HG03108 (cell line): ENCODE measurements around the gene IKZF1.
A peak's percentile ranks its signal among the peaks of the same experiment; 100 is the strongest.

Source experiments
- ATAC-seq: cut with Tn5 transposase; IDR thresholded peaks from one replicate; pipeline ENCODE4 v1.9.1; 2021; ENCODE audit warnings: moderate library complexity; ENCODE audit not compliant: unreplicated experiment

Gene IKZF1

GRCh38 chr7:50307368-50308032 is 3.0 kb downstream of the IKZF1 start:
- ATAC-seq: no peak

- no peak for ATAC-seq
Measured at GRCh38 chr7:50308203-50308531, 3.7 kb downstream of the IKZF1 start.

GRCh38 chr7:50308532-50309385 is 4.2 kb downstream of the IKZF1 start:
- ATAC-seq: no peak

- no peak for ATAC-seq
Measured at GRCh38 chr7:50309721-50310120, 5.2 kb downstream of the IKZF1 start.

GRCh38 chr7:50310361-50310760 is 5.8 kb downstream of the IKZF1 start:
- ATAC-seq: no peak

DNA sequence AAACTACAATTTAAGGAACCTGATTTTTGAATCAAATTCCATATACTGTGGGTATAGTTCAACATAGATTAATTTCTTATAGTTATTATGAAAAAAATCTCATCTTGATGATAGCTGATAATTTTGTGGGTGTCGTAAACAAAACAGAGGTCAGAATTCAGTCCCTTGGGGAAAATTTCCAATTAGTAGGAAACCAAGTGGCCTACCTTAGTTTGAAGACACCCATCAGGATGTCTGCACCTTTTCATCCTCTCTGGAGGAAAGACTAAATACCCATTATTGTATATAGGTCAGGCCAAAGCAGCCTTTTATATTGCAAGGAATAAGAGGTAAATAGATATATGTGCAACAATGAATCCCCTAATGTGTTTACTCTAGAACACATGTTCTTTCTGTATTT is 6.4 kb downstream of the IKZF1 start:
- ATAC-seq: no peak

GRCh38 chr7:50312250-50313162 is 8.0 kb downstream of the IKZF1 start:
- ATAC-seq: no peak

DNA sequence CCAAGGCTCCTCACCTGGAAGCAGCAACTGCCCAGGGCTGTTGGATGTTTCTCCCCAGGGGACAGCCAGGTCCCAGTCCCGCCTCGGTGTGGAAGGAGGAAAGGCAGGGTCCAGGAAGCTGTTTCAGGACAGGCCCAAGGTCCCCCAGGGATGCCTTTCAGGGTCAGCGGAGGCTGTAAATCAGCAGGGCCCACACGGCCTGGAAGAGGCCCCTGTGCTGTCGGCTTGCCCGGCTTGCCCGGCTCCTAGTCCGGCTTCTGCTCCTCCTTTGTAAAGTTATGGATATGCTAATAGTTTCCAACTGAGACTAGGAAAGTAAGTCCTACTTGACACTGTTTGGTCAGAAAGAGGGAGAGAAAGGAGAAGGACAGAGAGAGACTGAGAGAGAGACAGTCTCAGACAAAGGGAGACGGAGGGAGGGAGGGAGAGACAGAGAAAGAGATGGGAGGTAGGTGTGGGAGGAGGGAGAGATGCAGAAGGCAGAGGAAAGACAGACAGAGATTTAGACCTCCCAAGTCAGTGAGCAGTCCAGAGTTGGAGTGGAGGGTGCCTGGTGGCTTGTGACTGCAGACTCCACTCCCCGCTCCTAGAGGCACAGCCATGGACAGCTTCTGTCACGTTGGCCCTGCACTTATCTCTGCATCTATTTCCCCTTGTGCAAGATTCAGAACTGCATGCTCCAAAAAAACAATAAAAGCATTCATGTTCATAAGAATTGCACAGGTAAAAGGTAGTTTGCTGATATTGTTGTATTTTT is 10.5 kb downstream of the IKZF1 start:
- ATAC-seq: no peak

- no peak for ATAC-seq
Measured at GRCh38 chr7:50315739-50316671, 11.5 kb downstream of the IKZF1 start.

- ATAC-seq: peak; percentile 74
Measured at GRCh38 chr7:50317221-50317678, 12.7 kb downstream of the IKZF1 start.

DNA sequence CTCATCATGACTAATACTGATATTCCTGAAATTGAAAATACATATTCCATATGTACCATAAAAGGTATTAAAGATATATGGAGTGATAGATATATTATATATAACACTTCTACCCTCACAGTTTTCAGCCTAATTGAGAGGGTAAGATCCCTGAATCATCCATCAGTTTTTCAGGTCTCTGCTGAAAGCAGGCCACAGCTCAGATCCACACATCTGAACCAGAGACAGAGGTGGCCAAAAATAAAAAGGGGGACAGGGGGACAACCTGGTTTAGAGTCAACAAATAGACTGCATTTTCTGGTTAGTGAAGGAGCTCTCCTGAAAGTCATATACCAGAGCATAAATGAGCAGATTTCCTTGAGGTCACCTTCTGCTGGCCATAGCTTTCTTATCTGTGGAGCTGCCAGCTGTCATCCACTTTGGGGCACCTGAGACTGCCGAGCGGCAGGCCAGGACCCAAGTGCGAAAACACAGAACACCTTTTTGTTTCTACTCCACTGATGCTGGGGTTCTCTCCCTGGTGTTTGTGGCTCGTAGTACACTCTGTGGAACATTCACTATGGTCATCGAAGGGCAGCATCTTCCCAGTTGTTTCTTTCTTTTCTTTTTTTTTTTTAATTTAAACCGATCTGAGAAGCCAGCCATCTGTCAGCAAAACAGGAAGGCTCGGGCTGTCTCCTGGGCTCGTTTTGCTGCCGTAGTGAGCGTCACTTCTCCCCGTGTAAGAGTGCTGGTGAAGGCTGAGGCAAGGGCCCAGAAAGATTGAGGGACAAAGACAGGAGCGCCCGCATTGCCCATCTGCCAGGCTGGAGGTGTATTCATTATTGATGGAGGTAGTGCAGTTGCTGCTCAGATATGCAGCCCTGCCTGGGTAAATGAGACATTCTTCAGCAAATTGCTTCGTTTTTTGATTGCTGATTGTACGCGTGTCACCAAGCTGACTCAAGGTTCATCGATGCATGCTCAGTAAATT is 13.5 kb downstream of the IKZF1 start:
- no peak for ATAC-seq

GRCh38 chr7:50321487-50322067 is 17.1 kb downstream of the IKZF1 start:
- ATAC-seq: no peak

- no peak for ATAC-seq
Measured at GRCh38 chr7:50324113-50324512, 19.6 kb downstream of the IKZF1 start.

DNA sequence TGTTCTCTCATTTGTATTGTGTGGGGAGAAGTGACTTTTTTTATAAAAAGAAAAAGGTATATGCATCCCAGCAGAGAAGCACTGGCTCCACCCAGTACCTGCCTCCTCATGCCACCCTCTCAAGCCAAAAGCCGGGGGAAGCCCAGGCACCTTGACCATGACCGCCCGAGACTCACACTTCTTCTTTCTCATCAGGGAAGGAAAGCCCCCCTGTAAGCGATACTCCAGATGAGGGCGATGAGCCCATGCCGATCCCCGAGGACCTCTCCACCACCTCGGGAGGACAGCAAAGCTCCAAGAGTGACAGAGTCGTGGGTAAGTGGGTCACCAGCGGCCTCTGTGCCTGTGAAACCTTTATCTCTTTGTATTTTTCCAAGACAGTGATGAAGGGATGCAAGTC is 22.9 kb downstream of the IKZF1 start:
- ATAC-seq: peak; percentile 38

DNA sequence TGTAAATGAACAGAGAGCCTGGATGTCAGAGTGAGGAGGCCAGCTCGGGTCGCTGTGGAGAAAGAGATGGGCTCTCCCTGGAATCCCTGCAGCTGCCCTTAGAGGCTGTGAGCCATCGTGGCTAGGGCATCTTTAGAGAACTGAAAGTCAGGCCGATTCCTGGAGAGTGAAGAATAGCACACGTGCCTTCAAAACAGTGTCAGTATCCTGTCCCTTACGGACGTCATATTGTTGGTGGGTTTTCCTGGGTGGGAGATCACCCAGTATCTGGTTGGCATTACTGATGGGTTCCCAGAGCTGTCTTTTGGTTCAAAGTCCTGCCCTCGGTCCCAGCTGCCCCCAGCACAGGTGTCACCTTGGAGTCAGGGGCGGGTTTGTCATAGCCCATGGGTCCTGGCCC is 25.3 kb downstream of the IKZF1 start:
- peak; percentile 19 for ATAC-seq

- ATAC-seq: no peak
Measured at GRCh38 chr7:50330254-50330653, 25.7 kb downstream of the IKZF1 start.

DNA sequence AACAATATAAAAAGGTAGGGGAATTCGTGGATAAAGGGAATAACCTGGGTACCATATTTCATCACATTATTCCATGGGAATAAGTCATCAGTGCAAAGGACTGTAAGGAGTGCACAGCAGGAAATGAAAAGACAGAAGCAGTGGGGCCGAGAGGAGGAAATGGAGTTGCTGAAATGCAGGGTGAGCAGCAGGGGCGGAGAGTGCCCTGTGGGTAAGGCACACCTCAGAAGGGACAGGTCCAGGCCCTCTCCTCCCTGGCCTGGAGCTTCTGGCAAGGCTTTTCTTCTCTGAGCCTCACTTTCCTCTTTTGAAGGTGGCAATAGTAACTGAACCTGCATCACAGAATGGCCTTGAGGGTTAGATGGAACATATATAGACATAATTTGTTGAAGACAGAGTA is 26.2 kb downstream of the IKZF1 start:
- peak; percentile 27 for ATAC-seq

GRCh38 chr7:50331564-50332208 is 27.2 kb downstream of the IKZF1 start:
- ATAC-seq: peak; percentile 57
